HL-60 (cell line): Measurements from ENCODE around the gene CDK17.
"Not testable (repeated sequence)": the region's sequence is repeated elsewhere in the genome, so short reads cannot be mapped to it uniquely, and the experiment has no call there.

Experiments
- GABPA ChIP-seq: IDR thresholded peaks from 2 replicates; pipeline ENCODE4 v1.6.1; 2012; ENCODE audit warnings: low read depth
- POLR2AphosphoS5 ChIP-seq: IDR thresholded peaks from 2 replicates; pipeline ENCODE4 v1.6.1; 2012; ENCODE audit warnings: low read depth
- SPI1 ChIP-seq: IDR thresholded peaks from 2 replicates; pipeline ENCODE4 v1.6.1; 2012; ENCODE audit warnings: low read depth, mild to moderate bottlenecking, borderline replicate concordance
- TF ChIP-seq, protein P1 (sequence below): IDR thresholded peaks from one replicate; pipeline ENCODE4 v1.5.1; 2011; ENCODE audit warnings: low read length, control low read depth, inconsistent platforms; ENCODE audit not compliant: insufficient read depth
- TF ChIP-seq, protein P2 (sequence below): IDR thresholded peaks from 2 replicates; pipeline ENCODE4 v1.6.1; 2012; ENCODE audit warnings: low read depth; ENCODE audit not compliant: insufficient replicate concordance

DNA sequence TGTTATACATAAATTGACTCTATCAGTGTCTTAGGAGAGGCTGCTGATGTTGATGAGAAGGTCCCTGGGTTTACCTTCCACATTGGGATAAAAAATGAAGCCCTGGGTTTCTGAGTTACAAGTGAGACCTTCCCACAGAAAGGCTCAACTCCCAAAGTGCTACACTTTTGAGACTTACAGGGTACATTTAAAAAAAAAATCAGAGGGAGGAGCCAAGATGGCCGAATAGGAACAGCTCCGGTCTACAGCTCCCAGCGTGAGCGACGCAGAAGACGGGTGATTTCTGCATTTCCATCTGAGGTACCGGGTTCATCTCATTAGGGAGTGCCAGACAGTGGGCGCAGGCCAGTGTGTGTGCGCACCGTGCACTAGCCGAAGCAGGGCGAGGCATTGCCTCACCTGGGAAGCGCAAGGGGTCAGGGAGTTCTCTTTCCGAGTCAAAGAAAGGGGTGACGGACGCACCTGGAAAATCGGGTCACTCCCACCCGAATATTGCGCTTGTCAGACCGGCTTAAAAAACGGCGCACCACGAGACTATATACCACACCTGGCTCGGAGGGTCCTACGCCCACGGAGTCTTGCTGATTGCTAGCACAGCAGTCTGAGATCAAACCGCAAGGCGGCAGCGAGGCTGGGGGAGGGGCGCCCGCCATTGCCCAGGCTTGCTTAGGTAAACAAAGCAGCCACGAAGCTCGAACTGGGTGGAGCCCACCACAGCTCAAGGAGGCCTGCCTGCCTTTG lies 84.3 kb downstream of the CDK17 start:
- TF ChIP-seq, protein P1, sequence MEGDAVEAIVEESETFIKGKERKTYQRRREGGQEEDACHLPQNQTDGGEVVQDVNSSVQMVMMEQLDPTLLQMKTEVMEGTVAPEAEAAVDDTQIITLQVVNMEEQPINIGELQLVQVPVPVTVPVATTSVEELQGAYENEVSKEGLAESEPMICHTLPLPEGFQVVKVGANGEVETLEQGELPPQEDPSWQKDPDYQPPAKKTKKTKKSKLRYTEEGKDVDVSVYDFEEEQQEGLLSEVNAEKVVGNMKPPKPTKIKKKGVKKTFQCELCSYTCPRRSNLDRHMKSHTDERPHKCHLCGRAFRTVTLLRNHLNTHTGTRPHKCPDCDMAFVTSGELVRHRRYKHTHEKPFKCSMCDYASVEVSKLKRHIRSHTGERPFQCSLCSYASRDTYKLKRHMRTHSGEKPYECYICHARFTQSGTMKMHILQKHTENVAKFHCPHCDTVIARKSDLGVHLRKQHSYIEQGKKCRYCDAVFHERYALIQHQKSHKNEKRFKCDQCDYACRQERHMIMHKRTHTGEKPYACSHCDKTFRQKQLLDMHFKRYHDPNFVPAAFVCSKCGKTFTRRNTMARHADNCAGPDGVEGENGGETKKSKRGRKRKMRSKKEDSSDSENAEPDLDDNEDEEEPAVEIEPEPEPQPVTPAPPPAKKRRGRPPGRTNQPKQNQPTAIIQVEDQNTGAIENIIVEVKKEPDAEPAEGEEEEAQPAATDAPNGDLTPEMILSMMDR: not testable (repeated sequence)
- TF ChIP-seq POLR2AphosphoS5, GABPA, SPI1: not testable (repeated sequence)
- TF ChIP-seq, protein P2, sequence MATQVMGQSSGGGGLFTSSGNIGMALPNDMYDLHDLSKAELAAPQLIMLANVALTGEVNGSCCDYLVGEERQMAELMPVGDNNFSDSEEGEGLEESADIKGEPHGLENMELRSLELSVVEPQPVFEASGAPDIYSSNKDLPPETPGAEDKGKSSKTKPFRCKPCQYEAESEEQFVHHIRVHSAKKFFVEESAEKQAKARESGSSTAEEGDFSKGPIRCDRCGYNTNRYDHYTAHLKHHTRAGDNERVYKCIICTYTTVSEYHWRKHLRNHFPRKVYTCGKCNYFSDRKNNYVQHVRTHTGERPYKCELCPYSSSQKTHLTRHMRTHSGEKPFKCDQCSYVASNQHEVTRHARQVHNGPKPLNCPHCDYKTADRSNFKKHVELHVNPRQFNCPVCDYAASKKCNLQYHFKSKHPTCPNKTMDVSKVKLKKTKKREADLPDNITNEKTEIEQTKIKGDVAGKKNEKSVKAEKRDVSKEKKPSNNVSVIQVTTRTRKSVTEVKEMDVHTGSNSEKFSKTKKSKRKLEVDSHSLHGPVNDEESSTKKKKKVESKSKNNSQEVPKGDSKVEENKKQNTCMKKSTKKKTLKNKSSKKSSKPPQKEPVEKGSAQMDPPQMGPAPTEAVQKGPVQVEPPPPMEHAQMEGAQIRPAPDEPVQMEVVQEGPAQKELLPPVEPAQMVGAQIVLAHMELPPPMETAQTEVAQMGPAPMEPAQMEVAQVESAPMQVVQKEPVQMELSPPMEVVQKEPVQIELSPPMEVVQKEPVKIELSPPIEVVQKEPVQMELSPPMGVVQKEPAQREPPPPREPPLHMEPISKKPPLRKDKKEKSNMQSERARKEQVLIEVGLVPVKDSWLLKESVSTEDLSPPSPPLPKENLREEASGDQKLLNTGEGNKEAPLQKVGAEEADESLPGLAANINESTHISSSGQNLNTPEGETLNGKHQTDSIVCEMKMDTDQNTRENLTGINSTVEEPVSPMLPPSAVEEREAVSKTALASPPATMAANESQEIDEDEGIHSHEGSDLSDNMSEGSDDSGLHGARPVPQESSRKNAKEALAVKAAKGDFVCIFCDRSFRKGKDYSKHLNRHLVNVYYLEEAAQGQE: not testable (repeated sequence)
